Heart right ventricle (tissue), 16 donors: ENCODE data around the gene TEX44. TPM values are rescaled to one million over a fixed set of nuclear protein-coding genes. Genes with fewer than 3 reads are reported as not detected.
"Not testable (repeated sequence)": the region's sequence is repeated elsewhere in the genome, so short reads cannot be mapped to it uniquely, and the experiment has no call there.

Source experiments
- ATAC-seq, 8 donors: fragments of 200-7000 bp; cut with Tn5 transposase; one replicate each; pipeline ENCODE4 v1.9.1; 2020; ENCODE audit warnings: mild to moderate bottlenecking in 8 of 8, moderate library complexity in 8 of 8, moderate number of reproducible peaks in 1 of 8
- DNase-seq, 2 donors: peaks; one replicate each; pipeline ENCODE4 v3.0.0-alpha.2; 2020
- H3K27ac ChIP-seq, 10 donors: fragments of 200-600 bp; sonication (generic) in 2 of 10; one replicate each; pipeline versions ENCODE4 v1.5.0 to v1.8.0; 2020 to 2022; ENCODE audit warnings: mild to moderate bottlenecking in 3 of 10
- H3K27me3 ChIP-seq, 7 donors: fragments of 200-600 bp; one replicate each; pipeline ENCODE4 v1.8.0; 2021 to 2022; ENCODE audit warnings: mild to moderate bottlenecking in 2 of 7
- H3K36me3 ChIP-seq, 9 donors: fragments of 200-600 bp; sonication (generic) in 1 of 9; one replicate each; pipeline versions ENCODE4 v1.5.0 to v1.8.0; 2020 to 2022; ENCODE audit warnings: mild to moderate bottlenecking in 2 of 9
- H3K4me1 ChIP-seq, 9 donors: fragments of 200-600 bp; sonication (generic) in 1 of 9; one replicate each; pipeline versions ENCODE4 v1.5.0 to v1.8.0; 2020 to 2022; ENCODE audit warnings: mild to moderate bottlenecking in 4 of 9
- H3K4me3 ChIP-seq, 10 donors: fragments of 200-600 bp; sonication (generic) in 2 of 10; one replicate each; pipeline versions ENCODE4 v1.5.0 to v1.8.0; 2020 to 2022; ENCODE audit warnings: mild to moderate bottlenecking in 7 of 10, moderate library complexity in 2 of 10
- H3K9me3 ChIP-seq, 11 donors: fragments of 200-600 bp in 10 of 11; sonication (generic) in 2 of 11; one replicate each; pipeline versions ENCODE4 v1.5.0 to v1.8.0; 2013 to 2022; ENCODE audit warnings: mild to moderate bottlenecking in 2 of 11, control low read depth in 1 of 11, moderate library complexity in 1 of 11
- CTCF ChIP-seq, 9 donors: fragments of 200-600 bp; sonication (generic) in 2 of 9; IDR thresholded peaks; one replicate each; pipeline versions ENCODE4 v1.5.0 to v1.8.0; 2021 to 2022; ENCODE audit warnings: antibody characterized with exemption in 9 of 9, mild to moderate bottlenecking in 5 of 9, moderate library complexity in 1 of 9
- WGBS, 2 donors: extraction: QIAGEN DNeasy Blood & Tissue Kit; methylation state at CpG; one replicate each; pipeline ENCODE4 v1.1.7; 2013; ENCODE audit warnings: inconsistent platforms in 1 of 2; 5-methylcytosine and 5-hydroxymethylcytosine counted together
- intact Hi-C, 10 donors: fragments of 100-400 bp; cut with DNase I; formaldehyde crosslinking; loops; one replicate each; pipeline versions ENCODE4 v1.11.1 to v1.14.2; 2022
- polyA plus RNA-seq, 2 donors: library from polyadenylated mRNA; stranded (reverse); fragments of 200-250 nt; gene quantifications; one replicate each; pipeline ENCODE4 v1.2.3, GENCODE V29; 2013
- total RNA-seq, 10 donors: library from RNA; stranded (reverse); fragmentation: NEBNext Ultra II Directional in 3 of 10; extraction: Animal tissue kit (Norgen Biotek cat#: 25700) in 3 of 10; gene quantifications; one replicate each; pipeline versions ENCODE4 v1.2.1 to v1.2.4, GENCODE V29; 2021 to 2023
- donor health status: Arrhythmogenic right ventricular cardiomyopathy.
- donor health status: ischemic (EF 13 %, LVEDD 7.1; RV severe dilation, severe dysfunction).
- donor health status: healthy with polysubstance abuse.
- donor health status: DM: no; HTN: yes; CAD: no.
- donor health status: DM: no; HTN: no; CAD: no.
- donor health status: ischemic (EF 25% LVEDD 6.9; RV normal size, moderate dysfunction).
- donor health status: ischemic (EF 25% LVEDD 5.7; RV mildly dilated, moderate dysfunction).
- donor health status: healthy.
- donor health status: DM: yes; HTN: yes; CAD: no.
- donor health status: Ischemic cardiomyopathy.
- donor health status: ischemic (EF 35%, LVEDD 5.7; RV mildly dilated, moderate dysfunction).
- donor health status: nonischemic (EF 11% LVEDD 7.7; RV severe dilation, severe dysfunction).
- donor health status: DM: yes; HTN: yes; CAD: no.
- donor health status: PGD.
- donor health status: ischemic (EF 29% LVEDD 5.4; RV normal size, mild dysfunction).
- donor health status: nonischemic (EF 23%, LVEDD 6.1; RV moderate dilation, normal function).

Gene TEX44
- total and polyA plus RNA-seq, 12 donors, result not detected

GRCh38 chr2:231573096-231573495, 19.6 kb upstream of the TEX44 start:
- Histone ChIP-seq H3K36me3 (no peaks in the 10 kb centered on the region), H3K4me3 (no peak overlapping the region), H3K27me3 (no peaks in the 10 kb centered on the region), H3K27ac (no peak overlapping the region), H3K9me3 (no peaks in the 10 kb centered on the region), H3K4me1 (no peaks in the 10 kb centered on the region)
- ATAC-seq (no peak), DNase-seq (no peak)
- intact Hi-C loops, result no loop called here
- 62 to 78% methylated on average over 4 of the region's 4 CpGs for whole genome bisulfite sequencing, 2 donors
- TF ChIP-seq CTCF (IDR thresholded peaks at IDR 0.05), result no peak

DNA sequence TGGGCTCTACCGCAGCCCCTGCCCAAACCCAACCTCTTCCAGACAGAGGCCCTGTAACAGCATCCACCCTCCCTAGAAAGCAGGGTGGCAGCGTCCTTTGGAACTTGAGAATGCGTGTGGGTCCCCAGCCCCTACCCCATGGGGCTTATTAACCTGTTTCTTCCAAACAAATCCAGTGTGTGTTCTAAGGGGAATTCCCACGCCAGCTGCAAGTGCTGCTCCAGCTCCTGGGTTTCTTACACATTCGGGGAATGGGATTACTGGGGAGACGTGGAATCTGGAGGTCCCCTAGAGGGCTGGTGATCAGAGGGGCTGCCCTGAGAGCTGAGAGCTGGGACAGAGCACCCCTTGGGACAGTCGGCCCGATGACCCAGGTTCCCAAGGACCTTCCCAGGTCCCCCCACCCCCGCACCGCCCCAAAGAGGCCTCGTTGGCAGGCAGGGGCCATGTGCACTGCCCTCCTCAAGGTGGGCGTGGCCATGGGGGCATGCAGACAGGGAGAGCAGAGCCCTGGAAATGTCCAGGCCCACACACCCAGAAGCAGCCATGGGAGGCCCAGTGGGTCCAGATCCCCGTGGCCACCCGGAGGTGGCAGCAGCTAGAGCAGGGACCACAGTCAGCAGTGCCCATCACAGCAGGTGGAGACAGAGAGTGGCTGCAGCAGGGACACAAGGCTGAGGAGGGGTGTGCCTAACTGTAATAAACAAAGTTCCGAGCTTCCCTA, 18.8 kb upstream of the TEX44 start:
- Histone ChIP-seq H3K4me1 (no peaks in the 10 kb centered on the region), H3K27me3 (no peaks in the 10 kb centered on the region), H3K27ac (no peak overlapping the region), H3K36me3 (no peaks in the 10 kb centered on the region), H3K9me3 (no peaks in the 10 kb centered on the region), H3K4me3 (no peak overlapping the region)
- DNase-seq (no peak), ATAC-seq (peak in 1 of 8 donors; percentile 47)
- TF ChIP-seq CTCF (IDR thresholded peaks at IDR 0.05), result no peak
- 80 to 86% methylated on average over 15 of the region's 15 CpGs for WGBS, 2 donors
- intact Hi-C loops, result no loop called here

GRCh38 chr2:231575612-231576256, 16.9 kb upstream of the TEX44 start:
- no peak overlapping the region for H3K27ac ChIP-seq
- no peaks in the 10 kb centered on the region for H3K4me1 ChIP-seq
- intact Hi-C loops, result no loop called here
- no peak for DNase-seq
- no peaks in the 10 kb centered on the region for H3K9me3 ChIP-seq
- no peaks in the 10 kb centered on the region for H3K27me3 ChIP-seq
- no peak for TF ChIP-seq CTCF (IDR thresholded peaks at IDR 0.05)
- H3K36me3 ChIP-seq, result no peaks in the 10 kb centered on the region
- WGBS, 2 donors, result 94 to 95% methylated on average over 10 of the region's 10 CpGs
- H3K4me3 ChIP-seq, result no peak overlapping the region
- no peak for ATAC-seq

- no peaks in the 10 kb centered on the region for H3K9me3 ChIP-seq
- DNase-seq (no peak), ATAC-seq (no peak)
- no peaks in the 10 kb centered on the region for H3K4me1 ChIP-seq
- no peak overlapping the region for H3K4me3 ChIP-seq
- 84 to 85% methylated on average over 4 of the region's 4 CpGs for WGBS, 2 donors
- H3K27me3 ChIP-seq, result no peaks in the 10 kb centered on the region
- H3K36me3 ChIP-seq, result no peaks in the 10 kb centered on the region
- no peak overlapping the region for H3K27ac ChIP-seq
- TF ChIP-seq CTCF (IDR thresholded peaks at IDR 0.05), result no peak
- intact Hi-C loops, result no loop called here
Observed at GRCh38 chr2:231576465-231576864, 16.2 kb upstream of the TEX44 start.

DNA sequence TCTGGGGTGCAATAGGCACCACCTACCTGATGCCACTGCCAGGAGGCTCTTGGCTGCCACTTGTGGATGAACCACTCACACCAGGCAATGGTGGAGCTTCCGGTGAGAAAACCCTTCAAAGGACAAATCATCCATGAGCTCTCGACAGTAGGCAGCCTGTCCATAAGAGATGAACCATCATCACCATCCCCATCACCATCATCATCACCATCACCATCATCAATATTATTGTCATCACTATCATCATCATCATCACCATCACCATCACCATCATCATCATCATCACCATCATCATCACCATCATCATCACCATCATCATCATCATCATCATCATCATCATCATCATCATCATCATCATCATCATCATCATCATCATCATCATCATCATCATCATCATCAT, 14.0 kb upstream of the TEX44 start:
- intact Hi-C loops, H3K4me3 ChIP-seq, H3K36me3 ChIP-seq, H3K4me1 ChIP-seq, DNase-seq, H3K27me3 ChIP-seq, H3K9me3 ChIP-seq, ATAC-seq, H3K27ac ChIP-seq: not testable (repeated sequence)
- WGBS, 2 donors, result 96% methylated on average over 2 of the region's 2 CpGs
